GM18508 (cell line): Measurements from ENCODE around the gene OR10R2.

Experiments used
- ATAC-seq: cut with Tn5 transposase; IDR thresholded peaks from one replicate; pipeline ENCODE4 v1.9.1; 2021; ENCODE audit warnings: moderate number of reproducible peaks; ENCODE audit not compliant: insufficient read depth, unreplicated experiment

The OR10R2 gene

GRCh38 chr1:158521666-158522058 lies 49.6 kb downstream of the OR10R2 start:
- ATAC-seq, result no peak

DNA sequence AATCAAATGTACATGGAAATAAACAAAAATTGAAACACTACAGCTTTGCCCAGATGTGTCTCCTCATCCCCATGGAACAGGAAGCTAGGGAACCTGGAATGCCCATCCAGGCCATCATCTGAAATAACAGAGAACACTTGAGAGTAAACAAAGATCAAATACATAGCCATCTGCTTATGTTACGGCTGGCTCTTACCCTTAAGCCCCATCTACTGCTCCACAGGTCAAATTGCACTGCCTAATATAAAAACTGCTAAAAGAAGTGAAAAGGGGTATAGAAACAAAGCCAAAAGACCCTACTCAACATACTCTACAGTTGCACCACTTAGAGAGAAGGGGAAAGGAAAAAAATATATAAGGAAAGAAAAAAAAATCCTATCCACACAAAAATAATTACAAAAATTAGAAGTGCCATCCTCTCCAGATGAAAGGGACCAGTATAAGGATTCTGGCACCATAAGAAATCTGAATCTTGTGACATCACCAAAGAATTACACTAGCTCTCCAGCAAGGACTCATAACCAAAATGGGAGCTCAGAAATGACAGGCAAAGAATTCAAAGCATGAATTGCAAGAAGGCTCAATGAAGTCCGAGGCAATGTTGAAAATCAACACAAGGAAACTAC lies 55.3 kb downstream of the OR10R2 start:
- ATAC-seq, result no peak
